Fibroblast of upper back skin (primary cell): ENCODE results near the gene PRKN.

Source experiments
- DNase-seq: peaks from one replicate; pipeline ENCODE4 v3.0.0-alpha.2; 2013

The PRKN gene

GRCh38 chr6:162220876-162221275, 506.7 kb downstream of the PRKN start:
- DNase-seq, result no peak

- no peak for DNase-seq
Measured at GRCh38 chr6:162219266-162219665, 508.3 kb downstream of the PRKN start.

DNA sequence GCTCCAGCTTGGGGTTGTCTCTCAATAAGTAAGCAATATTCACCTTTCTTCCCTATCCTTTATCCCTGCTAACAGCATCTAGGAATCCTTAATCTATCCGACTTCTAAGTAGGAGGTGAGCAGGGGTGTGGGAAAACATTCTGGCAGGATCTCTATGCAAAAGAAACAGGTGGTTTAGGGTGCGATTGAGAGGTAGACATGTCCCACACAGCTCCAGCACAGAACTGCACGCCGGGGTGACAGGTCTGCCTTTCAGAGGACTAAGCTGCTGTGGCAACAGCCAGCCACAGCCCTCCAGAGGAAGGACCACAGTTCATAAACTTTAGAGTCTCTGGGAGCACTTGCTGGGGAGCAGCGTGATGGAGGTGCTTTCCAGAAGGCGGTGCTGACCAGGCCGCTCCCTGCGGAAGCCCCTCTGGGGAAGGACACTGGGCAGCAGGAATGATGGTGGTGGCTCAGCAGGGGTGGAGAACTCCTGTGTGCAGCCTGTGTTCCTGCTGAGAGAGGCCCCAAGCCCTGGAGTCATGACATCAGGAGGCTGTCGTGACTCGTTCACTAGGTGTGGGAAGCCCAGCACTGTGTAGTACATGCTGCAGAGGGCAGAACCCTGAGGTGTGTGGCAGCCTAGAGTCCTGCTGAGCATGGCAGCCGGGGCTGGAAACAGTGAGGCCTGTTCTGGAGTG, 509.6 kb downstream of the PRKN start:
- no peak for DNase-seq

- no peak for DNase-seq
Measured at GRCh38 chr6:162217058-162217457, 510.5 kb downstream of the PRKN start.

DNA sequence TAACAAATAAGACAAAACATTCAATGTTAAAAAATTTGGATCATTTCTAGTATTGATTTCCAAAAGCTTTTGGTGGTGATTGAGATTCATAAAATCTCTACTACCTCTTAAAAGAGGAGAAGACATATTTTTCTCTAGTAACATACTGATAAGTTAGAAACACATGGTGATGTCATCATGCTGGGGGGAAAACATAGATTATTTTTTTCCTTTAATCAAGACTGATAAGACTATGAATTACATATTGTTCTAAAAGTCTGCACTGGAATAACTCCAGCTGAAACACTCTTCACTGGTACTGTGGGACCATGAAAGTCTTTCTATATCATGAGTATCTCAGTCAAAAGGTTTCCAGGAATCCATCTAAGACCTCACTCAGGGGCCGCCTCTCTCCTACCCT, 515.8 kb downstream of the PRKN start:
- no peak for DNase-seq

DNA sequence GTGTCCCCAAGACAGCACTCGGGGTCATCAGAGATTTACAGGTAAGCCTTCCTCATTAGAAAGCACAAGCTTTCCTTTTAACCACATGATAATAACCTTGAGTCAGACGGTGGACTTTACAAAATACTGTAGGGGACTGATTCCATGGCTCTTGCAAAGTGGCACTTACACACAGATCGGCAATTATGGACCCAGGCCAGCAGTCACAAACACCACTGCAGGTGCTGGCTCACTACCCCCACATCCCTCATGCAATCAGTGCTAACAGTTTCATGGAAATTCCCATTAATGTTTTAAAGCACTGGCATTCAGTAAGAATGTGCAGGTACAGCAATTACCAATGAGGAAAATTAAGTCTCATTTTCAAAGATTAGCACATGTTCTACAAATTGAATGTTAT, 516.5 kb downstream of the PRKN start:
- DNase-seq, result no peak

DNA sequence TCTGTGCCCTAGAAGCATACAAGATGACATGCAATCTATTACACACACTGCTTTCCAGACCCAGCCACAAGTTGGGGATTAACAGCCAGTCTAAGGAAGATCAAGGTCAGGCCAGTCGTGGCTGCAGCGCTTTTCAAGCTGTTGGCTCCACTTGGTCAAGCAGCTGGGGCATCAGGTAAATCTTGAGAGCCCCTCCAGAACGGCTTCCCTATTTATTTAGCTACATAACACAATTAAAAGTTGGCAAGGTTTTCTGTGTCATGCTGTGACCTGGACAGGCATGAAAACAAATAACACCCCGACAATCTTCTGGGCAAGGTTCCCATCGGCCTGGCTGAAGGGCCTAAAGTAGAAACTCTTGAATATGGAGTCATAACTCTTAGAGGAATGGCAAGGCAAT, 524.3 kb downstream of the PRKN start:
- DNase-seq, result no peak

- no peak for DNase-seq
Measured at GRCh38 chr6:162200945-162201690, 526.4 kb downstream of the PRKN start.

DNA sequence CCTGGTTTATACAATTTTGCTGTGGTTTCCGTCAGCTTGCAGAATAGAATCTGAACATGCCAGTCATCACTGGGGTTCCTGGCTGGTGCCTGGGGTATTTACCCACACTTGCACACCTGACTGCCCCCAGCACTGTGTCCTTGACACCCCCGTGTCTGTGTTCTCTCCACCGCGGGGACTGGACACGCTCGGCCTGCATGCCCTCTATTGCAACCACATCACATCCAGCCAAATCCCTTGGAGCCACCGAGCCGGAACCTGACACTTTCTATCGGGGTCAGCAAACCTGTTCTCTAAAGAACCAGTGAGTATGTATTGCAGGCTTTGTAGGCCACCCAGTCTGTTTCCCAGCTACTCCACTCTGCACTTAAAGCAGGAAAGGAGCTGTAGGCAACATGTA, 527.5 kb downstream of the PRKN start:
- no peak for DNase-seq

DNA sequence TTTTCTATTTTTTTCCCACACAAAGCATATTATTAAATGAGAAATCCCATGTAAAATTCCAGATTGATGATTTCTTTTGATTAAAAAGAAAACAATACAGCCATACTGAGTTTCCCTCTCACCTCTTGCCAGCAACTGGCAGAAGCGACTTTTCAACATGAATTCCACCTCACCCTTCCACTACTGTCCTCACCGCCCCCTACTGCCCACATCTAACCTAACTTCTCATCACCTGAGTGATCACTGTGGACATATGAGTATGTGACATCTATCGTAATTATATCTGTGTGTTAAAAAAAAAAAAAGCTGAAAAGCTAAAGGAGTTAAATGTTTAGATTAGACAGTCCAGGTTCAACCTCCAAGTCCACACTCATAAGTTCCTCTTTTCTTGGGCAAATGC, 528.6 kb downstream of the PRKN start:
- DNase-seq, result peak; percentile 1

- no peak for DNase-seq
Measured at GRCh38 chr6:162198076-162198475, 529.5 kb downstream of the PRKN start.

DNA sequence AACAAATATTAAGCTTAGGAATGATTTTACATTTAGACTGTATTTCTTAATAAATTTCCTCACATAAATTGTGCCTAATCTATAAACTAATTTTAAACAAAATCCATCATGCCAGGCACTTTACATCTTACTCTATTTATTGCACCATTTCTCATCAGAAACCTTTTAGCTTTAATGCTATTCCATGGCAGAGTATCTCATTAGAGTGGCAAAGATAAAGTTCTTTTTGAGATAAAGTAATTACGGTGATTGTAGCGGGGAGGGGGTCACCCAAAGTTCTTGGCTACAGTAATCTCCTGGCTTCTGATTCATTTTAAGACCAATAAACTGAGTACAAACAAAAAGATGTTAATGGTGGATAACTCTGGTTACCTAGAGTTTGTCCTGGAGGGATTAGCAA, 532.1 kb downstream of the PRKN start:
- DNase-seq, result no peak

- DNase-seq, result no peak
Measured at GRCh38 chr6:162190981-162191380, 536.6 kb downstream of the PRKN start.

GRCh38 chr6:162187168-162187935, 540.2 kb downstream of the PRKN start:
- DNase-seq, result no peak

- no peak for DNase-seq
Measured at GRCh38 chr6:162184465-162184864, 543.1 kb downstream of the PRKN start.

- no peak for DNase-seq
Measured at GRCh38 chr6:162181741-162182401, 545.7 kb downstream of the PRKN start.

- no peak for DNase-seq
Measured at GRCh38 chr6:162181111-162181510, 546.5 kb downstream of the PRKN start.

DNA sequence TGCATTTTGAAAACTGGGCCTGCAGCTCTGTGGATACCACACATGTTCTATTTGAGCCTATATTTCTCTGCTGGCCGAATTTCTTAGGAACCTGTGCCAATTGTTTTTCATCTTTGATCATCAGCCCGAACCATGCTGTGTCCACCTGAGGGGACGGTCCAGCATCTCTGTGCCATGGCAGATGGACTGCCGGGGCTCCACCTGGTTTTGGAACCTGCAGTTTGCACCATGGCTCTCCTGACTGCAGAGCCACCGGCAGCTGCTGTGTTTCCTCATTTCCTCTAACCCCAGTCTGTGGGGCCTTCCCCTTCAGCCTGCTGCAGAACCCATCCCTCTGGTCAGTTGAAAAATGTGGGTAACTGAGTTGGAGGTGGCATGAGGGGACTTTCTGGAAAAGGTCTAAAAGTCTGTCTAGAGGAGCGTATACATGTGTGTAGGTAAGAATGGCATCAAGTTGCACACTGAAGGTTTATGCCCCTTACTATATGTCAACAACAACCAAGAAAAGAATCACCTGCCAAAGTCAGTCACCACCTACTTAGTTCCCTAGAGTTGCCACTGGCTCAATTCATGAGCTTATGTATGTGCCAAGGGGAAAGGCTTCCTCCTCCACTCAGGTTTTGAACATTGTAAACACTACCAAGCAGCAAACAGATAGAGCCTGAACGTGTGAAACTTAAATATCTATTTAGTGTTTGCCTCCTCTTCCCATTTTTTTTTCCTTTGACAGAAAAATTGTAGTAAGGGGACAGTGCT, 548.2 kb downstream of the PRKN start:
- DNase-seq, result no peak

GRCh38 chr6:162178666-162179065, 548.9 kb downstream of the PRKN start:
- no peak for DNase-seq

- DNase-seq, result no peak
Measured at GRCh38 chr6:162178266-162178665, 549.3 kb downstream of the PRKN start.

DNA sequence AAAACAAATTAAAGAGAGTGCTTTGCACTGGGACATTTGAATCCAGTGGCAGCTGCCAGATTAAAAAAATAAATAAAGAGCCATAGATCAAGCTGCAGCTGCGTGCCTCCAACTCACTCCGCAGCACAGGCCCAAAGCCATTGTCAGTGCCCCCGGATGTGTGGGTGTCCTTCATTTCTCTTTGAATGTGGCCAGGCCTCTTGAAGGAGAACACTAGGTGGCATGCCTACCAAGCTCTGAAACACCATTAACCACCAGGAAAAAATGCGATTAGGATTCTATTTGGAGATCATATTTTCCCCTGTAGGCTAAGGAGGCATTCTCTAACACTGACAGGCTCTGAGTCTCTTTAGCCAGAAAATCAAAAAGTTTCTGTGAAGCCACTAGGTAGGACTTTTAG, 549.8 kb downstream of the PRKN start:
- peak; percentile 17 for DNase-seq

GRCh38 chr6:162173466-162173865, 554.1 kb downstream of the PRKN start:
- DNase-seq, result no peak

DNA sequence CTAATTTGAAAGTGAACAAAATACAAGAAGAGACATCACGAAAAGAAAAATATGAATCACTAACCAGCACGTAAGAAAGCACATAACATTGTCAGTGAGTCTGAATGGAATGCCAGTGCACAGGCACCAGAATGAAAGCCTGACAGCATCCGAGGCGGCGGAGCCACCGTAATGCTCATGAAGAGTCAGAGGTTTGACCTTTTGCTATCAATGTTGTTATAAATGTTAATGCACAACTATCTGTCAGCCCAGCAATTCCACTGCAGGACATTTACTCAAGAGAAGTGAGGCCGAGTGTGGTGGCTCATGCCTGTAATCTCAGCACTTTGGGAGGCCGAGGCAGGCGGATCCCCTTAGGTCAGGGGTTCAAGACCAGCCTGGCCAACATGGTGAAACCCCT, 562.1 kb downstream of the PRKN start:
- no peak for DNase-seq
